ENCODE results near the gene GPC6.
"Not testable (repeated sequence)": the region's sequence is repeated elsewhere in the genome, so short reads cannot be mapped to it uniquely, and the experiment has no call there.

The GPC6 gene

DNA sequence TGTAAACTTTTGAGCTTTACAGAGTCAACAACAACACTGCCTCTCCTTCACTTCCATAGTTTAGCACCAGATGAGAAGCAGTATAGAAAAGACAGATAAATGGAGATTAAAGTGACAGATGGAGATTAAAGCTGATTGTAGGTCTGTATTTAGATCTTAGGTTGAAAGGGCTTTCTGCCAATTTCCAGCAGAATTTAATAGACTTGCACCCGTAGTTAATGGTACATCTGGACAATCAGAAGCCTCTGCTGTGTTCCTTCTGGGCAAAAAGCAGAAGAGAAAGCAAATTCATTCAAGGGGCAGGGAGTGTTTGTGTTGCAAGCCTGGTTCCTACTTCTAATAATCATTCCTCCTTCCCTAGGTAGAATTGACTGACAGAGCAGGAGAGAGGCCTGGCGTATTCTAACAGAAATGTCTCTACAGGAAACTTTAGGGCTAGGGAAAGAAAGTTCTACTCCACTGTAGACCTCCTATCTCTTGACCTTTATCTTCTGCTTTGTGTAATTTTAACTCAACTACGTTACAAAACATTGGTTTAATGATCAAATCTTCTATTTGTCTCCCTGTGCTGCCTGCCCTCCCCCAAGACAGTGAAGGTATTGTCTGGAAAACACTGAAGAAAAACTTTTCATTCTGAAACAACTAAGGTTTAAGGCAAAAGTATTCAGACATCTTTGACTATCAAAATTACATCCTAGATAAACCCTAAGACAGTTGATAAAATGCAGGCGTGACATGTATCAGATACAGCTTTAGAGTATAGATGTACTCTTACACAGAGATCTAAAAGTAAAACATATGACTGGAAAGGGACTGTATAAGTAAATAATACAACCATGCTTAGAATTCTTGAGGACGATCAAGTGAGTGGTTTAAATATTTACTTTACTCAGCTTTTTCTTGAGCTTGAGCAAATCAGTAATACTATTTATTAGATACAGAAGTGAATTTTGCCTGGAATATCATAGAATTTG, 44.4 kb downstream of the GPC6 start:
- DNase-seq = no peak

DNA sequence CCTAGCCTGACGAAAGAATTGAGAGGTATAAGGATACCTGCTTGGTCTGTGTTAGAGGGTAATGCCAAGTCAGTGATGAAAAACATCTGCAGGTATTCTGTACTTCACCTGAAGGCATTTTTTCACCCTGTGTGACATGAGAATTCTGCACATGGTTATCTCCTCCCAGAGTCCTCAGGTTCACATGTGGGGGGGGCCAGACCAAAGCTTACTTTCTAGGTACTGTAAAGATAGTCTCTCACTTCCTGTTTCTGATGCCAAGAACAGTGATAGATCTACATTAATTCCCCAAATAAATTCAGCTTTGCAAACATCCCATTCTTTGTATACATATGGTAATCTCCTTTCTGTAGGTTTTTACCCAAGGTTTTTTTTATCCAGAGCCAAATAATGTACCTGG, 53.4 kb downstream of the GPC6 start:
- DNase-seq = no peak

DNA sequence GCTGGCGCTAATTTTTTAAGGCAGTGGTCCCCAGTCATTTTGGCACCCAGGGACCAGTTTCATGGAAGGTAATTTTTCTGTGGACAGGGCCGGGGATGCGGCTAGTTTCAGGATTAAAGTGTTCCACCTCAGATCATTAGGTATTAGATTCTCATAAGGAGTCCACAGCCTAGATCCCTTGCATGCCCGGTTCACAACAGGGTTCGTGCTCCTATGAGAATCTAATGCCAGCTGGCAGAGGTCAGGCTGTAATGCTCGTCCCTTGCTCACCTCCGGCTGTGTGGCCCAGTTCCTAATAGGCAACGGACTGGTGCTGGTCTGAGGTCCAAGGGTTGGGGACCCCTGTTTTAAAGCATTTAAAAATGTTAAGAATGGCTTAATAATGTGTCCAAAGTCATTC, 54.1 kb downstream of the GPC6 start:
- DNase-seq = no peak

- no peak for DNase-seq
Measured at GRCh38 chr13:93283255-93283654, 56.6 kb downstream of the GPC6 start.

- no peak for DNase-seq
Measured at GRCh38 chr13:93284064-93284463, 57.5 kb downstream of the GPC6 start.

- DNase-seq = no peak
Measured at GRCh38 chr13:93286047-93286446, 59.4 kb downstream of the GPC6 start.

- DNase-seq = no peak
Measured at GRCh38 chr13:93289053-93289452, 62.4 kb downstream of the GPC6 start.

DNA sequence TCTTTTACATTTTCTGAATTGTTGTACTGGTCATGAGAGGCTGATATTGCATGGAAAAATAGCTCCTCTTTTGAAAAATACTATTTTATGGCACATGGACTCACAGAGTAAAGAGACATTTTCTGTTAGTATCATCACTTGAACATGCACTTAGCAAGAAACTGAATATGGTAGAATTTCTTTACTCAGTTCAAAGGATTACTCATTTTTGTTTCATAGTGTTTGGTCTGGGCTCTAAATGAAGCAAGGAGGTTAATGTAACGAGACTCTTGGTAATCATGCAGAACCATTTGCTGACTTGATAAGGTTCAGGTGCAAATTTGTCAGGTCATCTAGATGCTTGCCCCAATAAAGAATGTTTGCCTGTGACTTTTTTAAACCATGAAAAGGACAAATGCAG, 63.2 kb downstream of the GPC6 start:
- no peak for DNase-seq

DNA sequence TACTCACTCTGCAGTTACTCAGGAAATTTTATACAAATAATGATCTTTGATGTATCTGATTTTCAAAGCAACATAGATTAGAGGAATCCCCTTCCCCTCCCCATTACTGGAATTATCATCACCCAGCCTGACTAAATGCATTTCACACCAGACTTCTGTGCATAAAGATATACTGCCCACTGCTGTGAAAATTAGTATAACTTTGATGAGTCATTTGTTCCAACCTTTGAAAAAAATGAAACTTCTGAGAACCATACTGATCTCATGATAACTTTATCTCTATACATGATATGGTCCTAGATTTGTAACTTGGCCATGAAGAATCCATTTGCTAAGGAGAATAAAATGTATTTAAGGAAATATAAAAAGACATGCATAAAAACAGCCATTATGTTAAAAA, 63.9 kb downstream of the GPC6 start:
- DNase-seq = no peak

GRCh38 chr13:93292366-93292765, 65.8 kb downstream of the GPC6 start:
- DNase-seq = no peak

DNA sequence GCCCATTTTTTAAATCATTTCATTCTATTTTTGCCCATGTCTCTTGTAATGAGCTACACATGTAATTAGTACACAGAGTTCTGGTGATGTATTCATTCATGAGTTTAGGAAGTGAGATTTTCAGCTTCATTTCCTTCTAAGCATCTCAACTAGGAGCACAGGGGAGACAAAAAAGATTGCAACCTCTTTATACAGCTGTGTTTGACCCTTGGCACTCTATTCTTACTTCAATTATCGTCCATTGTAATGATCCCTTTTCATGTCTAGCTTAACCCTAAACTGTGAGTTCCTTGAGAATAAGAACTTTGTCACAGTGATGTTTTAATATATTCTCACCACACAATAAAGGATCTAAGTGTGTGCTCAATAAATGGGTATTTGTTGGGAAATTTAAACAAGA, 67.1 kb downstream of the GPC6 start:
- DNase-seq = no peak

- DNase-seq = no peak
Measured at GRCh38 chr13:93296584-93296983, 70.0 kb downstream of the GPC6 start.

GRCh38 chr13:93298713-93299112, 72.1 kb downstream of the GPC6 start:
- DNase-seq = no peak

- no peak for DNase-seq
Measured at GRCh38 chr13:93304134-93304533, 77.5 kb downstream of the GPC6 start.

DNA sequence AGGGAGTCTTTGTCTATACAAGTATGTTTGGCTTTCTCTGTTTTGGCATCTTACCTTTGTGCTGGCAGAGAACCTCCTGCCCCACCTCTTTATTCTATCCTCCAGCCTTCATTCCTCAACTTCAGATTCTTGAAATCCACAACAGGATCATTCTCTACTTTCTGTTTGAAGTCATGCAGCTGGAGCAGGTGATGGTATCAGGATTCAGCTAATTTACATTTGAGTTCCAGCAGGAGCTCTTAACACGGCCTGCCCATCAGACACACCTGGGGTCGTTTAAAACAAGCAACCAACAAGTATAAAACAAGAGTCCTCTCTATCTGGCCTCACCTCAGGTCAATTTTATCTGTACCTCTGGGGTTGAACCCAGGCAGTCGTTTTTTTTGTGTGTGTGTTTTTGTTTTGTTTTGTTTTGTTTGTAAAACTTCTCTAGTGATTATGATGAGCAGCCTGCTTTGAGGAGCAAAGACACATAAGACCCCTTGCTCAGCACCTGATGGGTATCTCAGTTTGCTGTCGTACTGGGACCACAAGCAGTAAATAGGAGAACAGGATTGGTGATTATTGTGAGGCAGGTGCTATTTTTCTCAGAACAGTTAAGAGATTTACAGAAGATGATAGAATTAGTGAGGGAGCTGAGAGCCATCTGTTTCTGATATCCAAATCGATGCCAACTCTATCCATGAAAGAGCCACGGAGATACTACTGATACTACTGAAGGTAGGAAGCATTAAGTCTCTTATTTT, 78.4 kb downstream of the GPC6 start:
- no peak for DNase-seq

- DNase-seq = no peak
Measured at GRCh38 chr13:93305886-93306285, 79.3 kb downstream of the GPC6 start.

- DNase-seq = no peak
Measured at GRCh38 chr13:93307136-93307535, 80.5 kb downstream of the GPC6 start.

DNA sequence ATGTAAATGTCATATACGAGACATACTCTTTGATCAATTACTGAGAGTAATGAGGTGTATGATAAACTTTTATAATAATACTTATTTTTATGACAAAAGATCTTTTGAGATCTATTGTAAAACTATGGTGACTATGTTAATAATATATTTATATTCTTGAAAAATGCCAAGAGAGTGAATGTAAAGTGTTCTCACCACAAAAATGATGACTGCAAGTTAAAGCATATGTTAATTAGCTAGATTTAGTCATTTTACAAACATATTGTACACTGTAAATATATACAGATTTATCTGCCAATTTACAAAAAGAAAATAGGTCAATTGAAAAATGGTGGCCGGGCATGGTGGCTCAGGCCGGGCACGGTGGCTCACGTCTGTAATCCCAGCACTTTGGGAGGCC, 81.0 kb downstream of the GPC6 start:
- no peak for DNase-seq

DNA sequence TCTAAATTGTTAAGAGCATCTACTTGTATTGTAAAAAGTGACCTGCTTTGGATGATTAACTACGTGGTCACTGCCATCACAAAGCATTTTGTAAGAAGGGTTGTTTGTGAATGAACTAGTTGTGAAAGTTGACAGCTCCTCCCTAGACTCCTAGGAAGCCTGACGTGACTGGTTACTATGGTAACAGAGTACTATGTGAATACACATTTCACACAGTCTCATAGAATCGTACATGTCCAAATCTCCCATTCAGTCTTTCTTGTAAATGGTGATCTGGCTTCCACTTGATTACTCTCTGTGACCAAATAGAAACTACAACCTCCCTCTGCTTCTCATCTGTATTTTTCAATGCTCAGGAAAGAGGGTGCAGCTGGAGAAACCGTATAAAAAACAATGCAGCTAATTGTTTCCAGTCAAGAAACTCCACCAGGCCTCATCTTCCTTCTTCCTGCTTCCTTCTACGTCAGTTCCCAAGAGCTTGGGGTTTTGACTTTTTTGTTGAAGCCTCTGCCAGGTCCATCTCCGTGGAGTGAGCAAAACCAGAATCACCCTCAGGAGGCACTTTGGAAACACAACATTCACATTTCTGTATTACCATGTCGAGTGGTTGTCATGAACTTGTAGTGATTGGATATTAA, 83.4 kb downstream of the GPC6 start:
- no peak for DNase-seq

DNA sequence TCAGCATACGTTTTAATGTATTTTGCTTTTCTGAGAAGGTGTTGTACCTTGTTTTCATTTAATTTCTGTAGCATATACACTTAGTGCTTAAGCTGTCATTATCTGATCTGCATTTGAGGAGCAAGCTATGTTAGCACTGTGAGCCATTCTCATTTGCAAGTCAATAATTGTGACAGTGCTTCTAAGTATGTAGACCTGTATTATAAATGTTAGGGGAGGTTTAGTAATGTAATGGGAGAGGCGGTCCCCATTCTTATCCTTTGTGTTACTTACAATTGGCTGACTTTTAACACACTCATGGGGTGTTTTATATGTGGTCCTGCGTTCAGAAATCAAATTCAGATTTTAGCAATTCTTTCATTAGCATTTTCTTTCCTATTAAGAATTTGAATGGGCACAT, 90.2 kb downstream of the GPC6 start:
- no peak for DNase-seq

- DNase-seq = no peak
Measured at GRCh38 chr13:93318534-93319254, 92.1 kb downstream of the GPC6 start.

GRCh38 chr13:93320942-93321341, 94.3 kb downstream of the GPC6 start:
- no peak for DNase-seq

DNA sequence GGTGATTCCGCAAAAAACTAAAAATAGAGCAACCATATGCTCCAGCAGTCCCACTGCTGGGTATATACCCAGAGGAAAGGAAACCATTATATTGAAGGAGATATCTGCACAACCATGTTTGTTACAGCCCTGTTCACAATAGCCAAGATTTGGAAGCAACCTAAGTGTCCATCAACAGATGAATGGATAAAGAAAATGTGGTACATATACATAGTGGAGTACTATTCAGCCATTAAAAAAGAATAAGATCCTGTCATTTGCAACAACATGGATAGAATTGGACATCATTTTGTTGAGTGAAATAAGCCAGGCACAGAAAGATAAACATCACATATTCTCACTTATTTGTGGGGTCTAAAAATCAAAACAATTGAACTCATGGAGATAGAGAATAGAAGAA, 97.3 kb downstream of the GPC6 start:
- not testable (repeated sequence) for DNase-seq
